OCI-LY7 (cell line): Measurements from ENCODE around the gene JAKMIP2. TPM values are rescaled to one million over a fixed set of nuclear protein-coding genes. Genes with fewer than 3 reads are reported as not detected.

ENCODE experiments used
- BruUV-seq: library from RNA; stranded (reverse); fragments of 400-500 nt; replicated peaks from 2 replicates; lab custom pipeline; 2021; lab: Mats Ljungman, UMichigan
- CTCF ChIA-PET: fragments of 300-600 bp; sonication (Branson Sonifier 250); formaldehyde crosslinking; loops from one replicate; lab custom pipeline; 2022; ENCODE audit warnings: antibody characterized with exemption; ENCODE audit not compliant: unreplicated experiment; lab: Charles Lee
- POLR2A ChIA-PET: fragments of 300-600 bp; sonication (Branson Sonifier 250); formaldehyde crosslinking; loops from one replicate; lab custom pipeline; 2022; ENCODE audit warnings: antibody characterized with exemption; lab: Charles Lee
- DNase-seq: peaks from one replicate; pipeline ENCODE4 v3.0.0-alpha.2; 2015; ENCODE audit warnings: low spot score
- H2AFZ ChIP-seq: fragments of 200-600 bp; sonication (generic), shearing (Covaris generic); 2 replicates; pipeline ENCODE4 v1.6.1; 2014; ENCODE audit warnings: mild to moderate bottlenecking, antibody characterized with exemption, low read length, moderate library complexity
- H3K27ac ChIP-seq: fragments of 200-600 bp; sonication (generic); 2 replicates; pipeline ENCODE4 v1.5.1; 2014; ENCODE audit warnings: mixed run types, low read depth, mild to moderate bottlenecking, moderate library complexity, low read length, inconsistent platforms; ENCODE audit not compliant: poor library complexity, severe bottlenecking
- H3K36me3 ChIP-seq: fragments of 200-600 bp; sonication (generic); 2 replicates; pipeline ENCODE4 v1.6.1; 2014; ENCODE audit warnings: mild to moderate bottlenecking, antibody characterized with exemption, low read length, moderate library complexity, mixed read lengths; ENCODE audit not compliant: insufficient read depth
- H3K4me1 ChIP-seq: fragments of 200-600 bp; sonication (generic); 2 replicates; pipeline ENCODE4 v1.5.1; 2014; ENCODE audit warnings: mild to moderate bottlenecking, low read length; ENCODE audit not compliant: insufficient read depth, poor library complexity, severe bottlenecking
- H3K4me2 ChIP-seq: fragments of 200-600 bp; sonication (generic); 2 replicates; pipeline ENCODE4 v1.6.1; 2014; ENCODE audit warnings: mild to moderate bottlenecking, low read length
- H3K4me3 ChIP-seq: fragments of 200-600 bp; sonication (generic); 2 replicates; pipeline ENCODE4 v1.5.1; 2014; ENCODE audit warnings: mild to moderate bottlenecking, low read depth, low read length; ENCODE audit not compliant: poor library complexity, severe bottlenecking
- H3K79me2 ChIP-seq: fragments of 200-600 bp; sonication (generic); 2 replicates; pipeline ENCODE4 v1.6.1; 2016; ENCODE audit warnings: low read depth, mild to moderate bottlenecking, low read length, moderate library complexity, mixed read lengths; ENCODE audit not compliant: insufficient read depth
- H3K9me2 ChIP-seq: fragments of 200-600 bp; sonication (generic); 2 replicates; pipeline ENCODE4 v1.6.1; 2016; ENCODE audit warnings: mild to moderate bottlenecking, low read length, mixed read lengths; ENCODE audit not compliant: insufficient read depth
- H3K9me3 ChIP-seq: fragments of 200-600 bp; sonication (generic); 2 replicates; pipeline ENCODE4 v1.6.1; 2014; ENCODE audit warnings: mild to moderate bottlenecking, mixed run types, low read length, mixed read lengths
- H4K20me1 ChIP-seq: fragments of 200-600 bp; sonication (generic); 2 replicates; pipeline ENCODE4 v1.6.1; 2014; ENCODE audit warnings: mild to moderate bottlenecking, antibody characterized with exemption, low read length, moderate library complexity, mixed read lengths; ENCODE audit not compliant: insufficient read depth
- CTCF ChIP-seq: fragments of 200-600 bp; sonication (generic); conservative IDR thresholded peaks from 2 replicates; pipeline ENCODE4 v1.5.1; 2014; ENCODE audit warnings: mild to moderate bottlenecking, antibody characterized with exemption, low read length, moderate library complexity, mixed read lengths
- EZH2phosphoT487 ChIP-seq: fragments of 200-600 bp; sonication (generic); IDR thresholded peaks from 2 replicates; pipeline ENCODE4 v1.6.1; 2018; ENCODE audit warnings: low read depth, borderline replicate concordance, mild to moderate bottlenecking, mixed run types, antibody characterized with exemption, low read length, moderate library complexity, mixed read lengths
- intact Hi-C: fragments of 100-400 bp; cut with micrococcal nuclease; formaldehyde crosslinking; loops from one replicate; pipeline ENCODE4 v1.10.0; 2022; ENCODE audit not compliant: unreplicated experiment
- total RNA-seq, 2 experiments: library from RNA; depleted of rRNA in 1 of 2; stranded (reverse); fragments of >200 nt in 1 of 2; shearing (Covaris generic) in 1 of 2; gene quantifications; 2 replicates each; pipeline ENCODE4 v1.2.3, GENCODE V29; 2014 to 2022

JAKMIP2 gene
- total RNA-seq, 2 experiments from 2014 or later, result 4.0 to 14.5 TPM

GRCh38 chr5:147704544-147704943 lies 78.0 kb downstream of the JAKMIP2 start:
- no peaks in the 10 kb centered on the region for H3K9me2 ChIP-seq
- ChIA-PET CTCF (no interaction called here), POLR2A (interaction anchor here (0.6 to 1.5 kb wide), 2 partner anchors 19 to 50 kb away, joined by 3 to 4 read pairs; no protein-coding TSS in a partner anchor)
- H3K9me3 ChIP-seq, result no peaks in the 10 kb centered on the region
- no peaks in the 10 kb centered on the region for H3K4me1 ChIP-seq
- DNase-seq, result no peak
- no peak overlapping the region for H3K27ac ChIP-seq
- no peak overlapping the region for H3K4me3 ChIP-seq
- no peak overlapping the region for H2AFZ ChIP-seq
- intact Hi-C loops, result no loop called here
- H4K20me1 ChIP-seq, result no peaks in the 10 kb centered on the region
- H3K4me2 ChIP-seq, result no peak overlapping the region
- no peaks in the 10 kb centered on the region for H3K79me2 ChIP-seq
- H3K36me3 ChIP-seq, result no peaks in the 10 kb centered on the region
- no TSS peak for BruUV-seq
- TF ChIP-seq EZH2phosphoT487 (no peak), CTCF (no peak)

GRCh38 chr5:147701468-147701867 lies 81.1 kb downstream of the JAKMIP2 start:
- no TSS peak for BruUV-seq
- no peak for DNase-seq
- CTCF ChIA-PET, result no interaction called here
- H3K9me2 ChIP-seq, result no peaks in the 10 kb centered on the region
- H4K20me1 ChIP-seq, result no peaks in the 10 kb centered on the region
- POLR2A ChIA-PET, result interaction anchor here (1.2 kb wide), 1 partner anchor 19 kb away, joined by 4 read pairs; no protein-coding TSS in a partner anchor
- no peak overlapping the region for H3K4me2 ChIP-seq
- H3K36me3 ChIP-seq, result no peaks in the 10 kb centered on the region
- no peaks in the 10 kb centered on the region for H3K4me1 ChIP-seq
- H3K79me2 ChIP-seq, result no peaks in the 10 kb centered on the region
- no peak overlapping the region for H3K4me3 ChIP-seq
- intact Hi-C loops, result no loop called here
- H3K27ac ChIP-seq, result no peak overlapping the region
- H3K9me3 ChIP-seq, result peaks cover 13% of the 10 kb centered on the region; the same call in 1 of the 2 replicates
- TF ChIP-seq EZH2phosphoT487, result no peak
- TF ChIP-seq CTCF, result no peak
- no peak overlapping the region for H2AFZ ChIP-seq

- Histone ChIP-seq H3K4me2 (no peak overlapping the region), H3K4me1 (no peaks in the 10 kb centered on the region), H3K36me3 (no peaks in the 10 kb centered on the region), H3K79me2 (no peaks in the 10 kb centered on the region), H3K9me3 (peaks cover 13% of the 10 kb centered on the region; the same call in 1 of the 2 replicates), H3K27ac (no peak overlapping the region), H4K20me1 (no peaks in the 10 kb centered on the region), H3K4me3 (no peak overlapping the region), H3K9me2 (no peaks in the 10 kb centered on the region), H2AFZ (no peak overlapping the region)
- ChIA-PET POLR2A (no interaction called here), CTCF (no interaction called here)
- no TSS peak for BruUV-seq
- TF ChIP-seq EZH2phosphoT487, result no peak
- TF ChIP-seq CTCF, result no peak
- intact Hi-C loops, result no loop called here
- DNase-seq, result no peak
Measured at GRCh38 chr5:147699496-147700088, 82.9 kb downstream of the JAKMIP2 start.
